HepG2 (cell line): ENCODE measurements around the gene ZNF624. TPM values are rescaled to one million over a fixed set of nuclear protein-coding genes. Genes with fewer than 3 reads are reported as not detected.

Experiments used
- ATAD3A ChIP-seq: sonication (generic); formaldehyde crosslinking; IDR thresholded peaks from 2 replicates; pipeline ENCODE4 v1.4.0; 2020; ENCODE audit warnings: missing genetic modification reagents
- CENPT ChIP-seq: sonication (generic); formaldehyde crosslinking; IDR thresholded peaks from 2 replicates; pipeline ENCODE4 v1.8.0; 2022; ENCODE audit warnings: low read depth, mild to moderate bottlenecking, moderate library complexity, missing genetic modification reagents
- ETV5 ChIP-seq: IDR thresholded peaks from 2 replicates; pipeline ENCODE4 v1.6.1; 2018; ENCODE audit warnings: missing biosample characterization, missing genetic modification reagents, inconsistent platforms, borderline replicate concordance
- HCFC1 ChIP-seq: fragments of 150-350 bp; IDR thresholded peaks from 2 replicates; pipeline ENCODE4 v1.6.1; 2014; ENCODE audit warnings: low read depth, low read length
- HHEX ChIP-seq: IDR thresholded peaks from 2 replicates; pipeline ENCODE4 v1.6.1; 2016; ENCODE audit warnings: control low read depth
- HIC2 ChIP-seq: sonication (generic); formaldehyde crosslinking; IDR thresholded peaks from 2 replicates; pipeline ENCODE4 v1.9.0; 2022; ENCODE audit warnings: low read depth, missing genetic modification reagents
- HIVEP1 ChIP-seq: sonication (generic); formaldehyde crosslinking; IDR thresholded peaks from 2 replicates; pipeline ENCODE4 v1.4.0; 2020; ENCODE audit warnings: mild to moderate bottlenecking, missing genetic modification reagents
- MAFK ChIP-seq, 2 experiments: IDR thresholded peaks in 1 of 2; conservative IDR thresholded peaks in 1 of 2; 2 replicates each; pipeline ENCODE4 v1.6.1; 2011; ENCODE audit warnings: improper control_type of control experiment in 2 of 2, low read length in 2 of 2
- MTF1 ChIP-seq: sonication (generic); formaldehyde crosslinking; IDR thresholded peaks from 2 replicates; pipeline ENCODE4 v1.5.0; 2020; ENCODE audit warnings: missing genetic modification reagents
- NR2F2 ChIP-seq: IDR thresholded peaks from 2 replicates; pipeline ENCODE4 v1.6.1; 2012; ENCODE audit warnings: low read depth, inconsistent platforms, borderline replicate concordance
- NRL ChIP-seq: sonication (generic); formaldehyde crosslinking; IDR thresholded peaks from 2 replicates; pipeline ENCODE4 v1.5.0; 2020; ENCODE audit warnings: missing genetic modification reagents, mild to moderate bottlenecking, moderate library complexity, borderline replicate concordance
- POLR2G ChIP-seq: fragments of 200-400 bp; formaldehyde crosslinking; IDR thresholded peaks from 2 replicates; pipeline ENCODE4 v1.6.1; 2018; ENCODE audit warnings: mild to moderate bottlenecking, low read depth, low read length, moderate library complexity
- PRMT3 ChIP-seq: sonication (generic); formaldehyde crosslinking; IDR thresholded peaks from 2 replicates; pipeline ENCODE4 v1.8.1; 2022; ENCODE audit warnings: low read depth, mild to moderate bottlenecking, moderate library complexity, missing genetic modification reagents, borderline replicate concordance
- REPIN1 ChIP-seq: sonication (generic); formaldehyde crosslinking; IDR thresholded peaks from 2 replicates; pipeline ENCODE4 v1.8.0; 2022; ENCODE audit warnings: missing genetic modification reagents, low read depth, mild to moderate bottlenecking, borderline replicate concordance
- SATB2 ChIP-seq: sonication (generic); formaldehyde crosslinking; IDR thresholded peaks from 2 replicates; pipeline ENCODE4 v1.5.0; 2020; ENCODE audit warnings: missing genetic modification reagents
- TBL1XR1 ChIP-seq: fragments of 150-350 bp; IDR thresholded peaks from 2 replicates; pipeline ENCODE4 v1.6.1; 2014; ENCODE audit warnings: borderline replicate concordance, low read length; ENCODE audit not compliant: partially characterized antibody
- TCF12 ChIP-seq, 2 experiments: fragments of 450-650 bp in 1 of 2; sonication (generic) in 1 of 2; formaldehyde crosslinking in 1 of 2; IDR thresholded peaks; 2 replicates each; pipeline versions ENCODE4 v1.6.1 to v1.8.0; 2017 to 2022; ENCODE audit warnings: antibody characterized with exemption in 1 of 2, mild to moderate bottlenecking in 1 of 2, missing genetic modification reagents in 1 of 2, moderate library complexity in 1 of 2
- TFAP4 ChIP-seq: sonication (generic); IDR thresholded peaks from 2 replicates; pipeline ENCODE4 v1.6.1; 2016; ENCODE audit warnings: low read depth, borderline replicate concordance
- TIGD3 ChIP-seq: sonication (generic); formaldehyde crosslinking; IDR thresholded peaks from 2 replicates; pipeline ENCODE4 v1.5.1; 2020; ENCODE audit warnings: mild to moderate bottlenecking, missing genetic modification reagents, borderline replicate concordance
- USF2 ChIP-seq, 2 experiments: sonication (generic) in 1 of 2; formaldehyde crosslinking in 1 of 2; IDR thresholded peaks; 2 replicates each; pipeline versions ENCODE4 v1.5.1 to v1.6.1; 2011 to 2020; ENCODE audit warnings: borderline replicate concordance in 1 of 2, low read depth in 1 of 2, low read length in 1 of 2, mild to moderate bottlenecking in 1 of 2, missing genetic modification reagents in 1 of 2, moderate library complexity in 1 of 2
- ZBTB42 ChIP-seq: sonication (generic); formaldehyde crosslinking; IDR thresholded peaks from 2 replicates; pipeline ENCODE4 v1.5.0; 2020; ENCODE audit warnings: mild to moderate bottlenecking, missing genetic modification reagents
- ZFX ChIP-seq: sonication (generic); formaldehyde crosslinking; IDR thresholded peaks from 2 replicates; pipeline ENCODE4 v1.4.0; 2020; ENCODE audit warnings: mild to moderate bottlenecking, low read depth, missing genetic modification reagents, moderate library complexity
- ZNF615 ChIP-seq: sonication (generic); formaldehyde crosslinking; IDR thresholded peaks from 2 replicates; pipeline ENCODE4 v1.5.0; 2020; ENCODE audit warnings: mild to moderate bottlenecking, missing genetic modification reagents, borderline replicate concordance
- polyA plus RNA-seq, 8 experiments: library from polyadenylated mRNA; depleted of rRNA in 3 of 8; stranded (reverse) in 7 of 8; unstranded in 1 of 8; fragments of >200 nt; fragmentation: Illumina TruSeq in 4 of 8; extraction: Trizol in 4 of 8; gene quantifications; 2 replicates each; pipeline versions ENCODE4 v1.2.1 to v1.2.3, GENCODE V29; 2011 to 2016; ENCODE audit warnings: low read depth in 4 of 8, missing spikeins in 1 of 8, mixed read lengths in 1 of 8; ENCODE audit not compliant: insufficient read depth in 1 of 8
- total RNA-seq, 5 experiments: library from RNA; depleted of rRNA; stranded (reverse); fragments of >200 nt; fragmentation: Illumina TruSeq; extraction: Trizol; gene quantifications; 2 replicates each; pipeline ENCODE4 v1.2.3, GENCODE V29; 2016; ENCODE audit warnings: low read depth in 1 of 5

Gene ZNF624
- total and polyA plus RNA-seq, 2 of the 13 experiments (the other 11 are each of a cell fraction or from before 2014, with no cell fraction given), result 0.75 to 3.5 TPM

GRCh38 chr17:16653367-16654041 lies at the start of gene ZNF624 (continued):
- no peak for TF ChIP-seq SATB2
- peak; percentile 97 for TF ChIP-seq NRL (CRISPR knock-in tag)
- peak; percentile 91 for TF ChIP-seq HCFC1
- peak; percentile 76 for TF ChIP-seq ETV5 (CRISPR knock-in tag)
- TF ChIP-seq MAFK (conservative IDR thresholded peaks at IDR 0.05 in 1 of 2, IDR thresholded peaks at IDR 0.05 in 1 of 2; ENCODE audit: low read length in 2 of 2), result no peak
- TF ChIP-seq MTF1 (CRISPR knock-in tag), result 0 out of 2 replicates have a peak, but pooled peaks have one; percentile 23
- no peak for TF ChIP-seq ZNF615
- TF ChIP-seq TBL1XR1, result no peak
- TF ChIP-seq ZFX, result peak; percentile 98
- TF ChIP-seq ATAD3A (CRISPR knock-in tag), result no peak
- TF ChIP-seq NR2F2, result no peak
- no peak for TF ChIP-seq ZBTB42
- peak; percentile 86 for TF ChIP-seq POLR2G
- TF ChIP-seq TFAP4, result peak; percentile 73; the same call in 1 of the 2 replicates
- TF ChIP-seq CENPT (CRISPR knock-in tag), result no peak
- TF ChIP-seq HHEX (CRISPR knock-in tag), result no peak
- TF ChIP-seq TCF12 (IDR thresholded peaks at IDR 0.05), result no peak
- no peak for TF ChIP-seq TCF12 (CRISPR knock-in tag; IDR thresholded peaks at IDR 0.05)
- TF ChIP-seq REPIN1, result peak; percentile 88; the same call in 1 of the 2 replicates
- TF ChIP-seq HIVEP1 (CRISPR knock-in tag), result peak; percentile 81
- no peak for TF ChIP-seq TIGD3
- no peak for TF ChIP-seq USF2 (IDR thresholded peaks at IDR 0.05; ENCODE audit: low read depth, low read length)
- TF ChIP-seq USF2 (CRISPR knock-in tag; IDR thresholded peaks at IDR 0.05; ENCODE audit: borderline replicate concordance), result 0 out of 2 replicates have a peak, but pooled peaks have one; percentile 37
- TF ChIP-seq HIC2 (CRISPR knock-in tag), result peak; percentile 87; the same call in 1 of the 2 replicates
- no peak for TF ChIP-seq PRMT3 (CRISPR knock-in tag)
